HepG2 (cell line): ENCODE data around the gene ABCC1. TPM values are rescaled to one million over a fixed set of nuclear protein-coding genes. Genes with fewer than 3 reads are reported as not detected.
A peak's percentile ranks its signal among the peaks of the same experiment; 100 is the strongest.

Source experiments
- ATAC-seq: fragments of 200-7000 bp; cut with Tn5 transposase; 3 replicates; pipeline ENCODE4 v1.9.1; 2020; ENCODE audit warnings: mild to moderate bottlenecking, moderate library complexity
- BruUV-seq: library from RNA; stranded (reverse); fragments of 400-500 nt; replicated peaks from 2 replicates; lab custom pipeline; 2021; lab: Mats Ljungman, UMichigan
- CTCF ChIA-PET: fragments of 300-600 bp; formaldehyde crosslinking; extraction: SDS; loops from one replicate; lab custom pipeline; 2021; ENCODE audit warnings: low total read pairs, inconsistent platforms, low intra/inter-chr PET ratio; lab: Yijun Ruan, JAX
- POLR2A ChIA-PET: fragments of 350-600 bp; sonication (Branson Sonifier 250); formaldehyde crosslinking; loops from one replicate; lab custom pipeline; 2020; ENCODE audit warnings: antibody characterized with exemption, inconsistent platforms; lab: Yijun Ruan, JAX
- DNase-seq: peaks from one replicate; pipeline ENCODE4 v3.0.0-alpha.2; 2015; ENCODE audit warnings: low spot score
- FAIRE-seq: peaks from 3 replicates; lab custom pipeline; 2011; peaks lifted over from hg19 to GRCh38; lab: Jason Lieb, UNC
- H2AFZ ChIP-seq: one replicate; pipeline ENCODE4 v1.6.1; 2011; ENCODE audit warnings: low read length, inconsistent platforms
- H3K27ac ChIP-seq: fragments of 300-600 bp; 3 replicates; pipeline ENCODE4 v1.8.0; 2011; ENCODE audit warnings: mixed run types, mild to moderate bottlenecking, mixed read lengths, low read length, inconsistent platforms; ENCODE audit not compliant: insufficient read depth; ENCODE audit errors: extremely low read length
- H3K27me3 ChIP-seq, 2 experiments: fragments of 200-600 bp in 1 of 2; 2 replicates in 1 of 2; 3 replicates in 1 of 2; pipeline versions ENCODE4 v1.6.0 to v1.8.0; 2011; ENCODE audit warnings: low read length in 2 of 2, mild to moderate bottlenecking in 2 of 2, moderate library complexity in 2 of 2, inconsistent platforms in 1 of 2; ENCODE audit not compliant: insufficient read depth in 2 of 2, control insufficient read depth in 1 of 2
- H3K36me3 ChIP-seq, 2 experiments: fragments of 200-600 bp in 1 of 2; replicated peaks in 1 of 2; 2 replicates in 1 of 2; 3 replicates in 1 of 2; pipeline versions ENCODE4 v1.5.1 to v1.8.0; 2011; ENCODE audit warnings: low read length in 2 of 2, inconsistent platforms in 1 of 2; ENCODE audit not compliant: insufficient read depth in 2 of 2, control insufficient read depth in 1 of 2
- H3K4me1 ChIP-seq: 2 replicates; pipeline ENCODE4 v1.5.1; 2012; ENCODE audit warnings: low read length, inconsistent platforms; ENCODE audit not compliant: insufficient read depth
- H3K4me2 ChIP-seq: 2 replicates; pipeline ENCODE4 v1.6.0; 2011; ENCODE audit warnings: low read depth, low read length, inconsistent platforms
- H3K4me3 ChIP-seq, 3 experiments: fragments of 200-600 bp in 1 of 3; sonication (generic), shearing (Covaris generic) in 1 of 3; replicated peaks in 1 of 3; 2 replicates each; pipeline ENCODE4 v1.5.1; 2011 to 2016; ENCODE audit warnings: low read length in 3 of 3, inconsistent platforms in 2 of 3, low read depth in 2 of 3, mild to moderate bottlenecking in 2 of 3, control low read depth in 1 of 3, mixed read lengths in 1 of 3; ENCODE audit not compliant: insufficient read depth in 1 of 3
- H3K79me2 ChIP-seq: one replicate; pipeline ENCODE4 v1.6.1; 2011; ENCODE audit warnings: low read length, inconsistent platforms; ENCODE audit not compliant: insufficient read depth
- H3K9ac ChIP-seq: 2 replicates; pipeline ENCODE4 v1.6.0; 2011; ENCODE audit warnings: mild to moderate bottlenecking, low read depth, low read length, inconsistent platforms; ENCODE audit not compliant: insufficient read depth
- H3K9me3 ChIP-seq: 2 replicates; pipeline ENCODE4 v1.5.1; 2012; ENCODE audit warnings: mild to moderate bottlenecking, low read length
- H4K20me1 ChIP-seq: 2 replicates; pipeline ENCODE4 v1.6.0; 2011; ENCODE audit warnings: inconsistent platforms, mild to moderate bottlenecking, low read length, moderate library complexity; ENCODE audit not compliant: insufficient read depth
- AGO2 ChIP-seq: fragments of 200-400 bp; formaldehyde crosslinking; optimal IDR thresholded peaks from 2 replicates; pipeline ENCODE3; 2017; ENCODE audit warnings: mild to moderate bottlenecking, low read depth, low read length, moderate library complexity
- CENPX ChIP-seq: sonication (generic); formaldehyde crosslinking; IDR thresholded peaks from 2 replicates; pipeline ENCODE4 v1.9.0; 2021; ENCODE audit warnings: mild to moderate bottlenecking, missing genetic modification reagents, moderate library complexity
- ETV6 ChIP-seq: sonication (generic); formaldehyde crosslinking; conservative IDR thresholded peaks from 2 replicates; pipeline ENCODE4 v1.4.0; 2020; ENCODE audit warnings: missing genetic modification reagents
- KDM2A ChIP-seq: sonication (generic); formaldehyde crosslinking; IDR thresholded peaks from 2 replicates; pipeline ENCODE4 v1.4.0; 2020; ENCODE audit warnings: low read depth, missing genetic modification reagents, borderline replicate concordance
- RBM22 ChIP-seq: fragments of 200-400 bp; formaldehyde crosslinking; optimal IDR thresholded peaks from 2 replicates; pipeline ENCODE3; 2017; ENCODE audit warnings: mild to moderate bottlenecking, low read length, moderate library complexity
- SIN3A ChIP-seq: IDR thresholded peaks from 2 replicates; pipeline ENCODE4 v1.6.1; 2011; ENCODE audit warnings: low read depth, mild to moderate bottlenecking, control low read depth, low read length, borderline replicate concordance
- SNAPC5 ChIP-seq: sonication (generic); formaldehyde crosslinking; IDR thresholded peaks from 2 replicates; pipeline ENCODE4 v1.8.1; 2023; ENCODE audit warnings: mild to moderate bottlenecking, missing genetic modification reagents, borderline replicate concordance
- TBX3 ChIP-seq: fragments of 450-650 bp; IDR thresholded peaks from 2 replicates; pipeline ENCODE4 v1.6.1; 2017; ENCODE audit warnings: antibody characterized with exemption, mild to moderate bottlenecking, inconsistent platforms, borderline replicate concordance
- TCF12 ChIP-seq, 2 experiments: fragments of 450-650 bp in 1 of 2; sonication (generic) in 1 of 2; formaldehyde crosslinking in 1 of 2; IDR thresholded peaks; 2 replicates each; pipeline versions ENCODE4 v1.6.1 to v1.8.0; 2017 to 2022; ENCODE audit warnings: antibody characterized with exemption in 1 of 2, mild to moderate bottlenecking in 1 of 2, missing genetic modification reagents in 1 of 2, moderate library complexity in 1 of 2
- THAP9 ChIP-seq: sonication (generic); formaldehyde crosslinking; IDR thresholded peaks from 2 replicates; pipeline ENCODE4; 2020; ENCODE audit warnings: missing genetic modification reagents, mild to moderate bottlenecking, borderline replicate concordance
- ZBTB7A ChIP-seq: sonication (generic); formaldehyde crosslinking; IDR thresholded peaks from 2 replicates; pipeline ENCODE4 v1.8.0; 2022; ENCODE audit warnings: mild to moderate bottlenecking, missing genetic modification reagents
- ZNF564 ChIP-seq: sonication (generic); formaldehyde crosslinking; IDR thresholded peaks from 2 replicates; pipeline ENCODE4 v1.8.1; 2023; ENCODE audit warnings: mild to moderate bottlenecking, missing genetic modification reagents
- ZNF616 ChIP-seq: sonication (generic); formaldehyde crosslinking; IDR thresholded peaks from 2 replicates; pipeline ENCODE4 v1.5.0; 2020; ENCODE audit warnings: low read depth, mild to moderate bottlenecking, missing genetic modification reagents
- ZNF720 ChIP-seq: sonication (generic); formaldehyde crosslinking; IDR thresholded peaks from 2 replicates; pipeline ENCODE4 v1.4.0; 2020; ENCODE audit warnings: missing genetic modification reagents
- ZNF768 ChIP-seq: sonication (generic); formaldehyde crosslinking; IDR thresholded peaks from 2 replicates; pipeline ENCODE4 v1.4.0; 2020; ENCODE audit warnings: missing genetic modification reagents
- WGBS: methylation state at CpG from one replicate; pipeline ENCODE4 v1.1.6; 2017; ENCODE audit warnings: low lambda C conversion rate; 5-methylcytosine and 5-hydroxymethylcytosine counted together
- in situ Hi-C: cut with HindIII; loops from 2 replicates; pipeline ENCODE4 v1.10.0; 2017; ENCODE audit warnings: low pct_unique_long_range_greater_than_20kb; ENCODE audit not compliant: extremely low pct_ligation_motif_present
- intact Hi-C: fragments of 100-400 bp; cut with micrococcal nuclease; formaldehyde crosslinking; loops from one replicate; pipeline ENCODE4 v1.10.0; 2022; ENCODE audit not compliant: unreplicated experiment
- polyA plus RNA-seq, 8 experiments: library from polyadenylated mRNA; depleted of rRNA in 3 of 8; stranded (reverse) in 7 of 8; unstranded in 1 of 8; fragments of >200 nt; fragmentation: Illumina TruSeq in 4 of 8; extraction: Trizol in 4 of 8; gene quantifications; 2 replicates each; pipeline versions ENCODE4 v1.2.1 to v1.2.3, GENCODE V29; 2011 to 2016; ENCODE audit warnings: low read depth in 4 of 8, missing spikeins in 1 of 8, mixed read lengths in 1 of 8; ENCODE audit not compliant: insufficient read depth in 1 of 8
- total RNA-seq, 5 experiments: library from RNA; depleted of rRNA; stranded (reverse); fragments of >200 nt; fragmentation: Illumina TruSeq; extraction: Trizol; gene quantifications; 2 replicates each; pipeline ENCODE4 v1.2.3, GENCODE V29; 2016; ENCODE audit warnings: low read depth in 1 of 5
- TF ChIP-seq, protein P1 (sequence below): sonication (generic); formaldehyde crosslinking; conservative IDR thresholded peaks from 2 replicates; pipeline ENCODE4 v1.4.0; 2020; ENCODE audit warnings: missing genetic modification reagents
- TF ChIP-seq, protein P2 (sequence below): sonication (generic); formaldehyde crosslinking; IDR thresholded peaks from 2 replicates; pipeline ENCODE4 v1.5.0; 2020; ENCODE audit warnings: mild to moderate bottlenecking, missing genetic modification reagents, moderate library complexity

The ABCC1 gene
- total and polyA plus RNA-seq, 2 of the 13 experiments (the other 11 are each of a cell fraction or from before 2014, with no cell fraction given) = 13.0 to 30.6 TPM

DNA sequence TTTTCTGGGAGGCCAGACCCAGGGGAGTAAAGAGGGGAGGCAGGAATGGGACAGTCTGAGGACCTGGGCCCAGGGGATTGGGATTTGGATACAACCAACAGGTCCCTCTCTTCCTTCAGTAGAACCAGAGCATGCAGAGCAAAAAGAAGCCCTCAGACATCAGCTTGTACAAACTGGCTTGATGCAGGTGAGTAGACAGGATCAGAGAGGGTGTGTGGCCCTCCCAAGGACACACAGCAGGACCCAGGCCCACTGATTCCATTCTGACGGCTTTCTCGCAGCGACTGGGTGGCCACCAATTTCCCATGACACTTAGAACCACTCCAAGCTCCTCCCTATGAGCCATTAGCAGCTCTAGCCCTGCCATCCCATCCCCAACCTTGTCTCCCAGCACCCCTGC lies 210.2 kb downstream of the ABCC1 start (continued):
- TF ChIP-seq THAP9 (CRISPR knock-in tag) = no peak
- no peak for TF ChIP-seq ZNF720 (CRISPR knock-in tag)
- peak; percentile 61 for TF ChIP-seq RBM22
- peak; percentile 99 for TF ChIP-seq ZNF768 (CRISPR knock-in tag)
- TF ChIP-seq ZNF616 (CRISPR knock-in tag) = no peak
- TF ChIP-seq, all 625 proteins: peak for 4

- DNase-seq (no peak), ATAC-seq (peak; percentile 11; the same call in 1 of the 3 replicates), FAIRE-seq (no peak)
- in situ Hi-C loops (no loop called here), intact Hi-C loops (no loop called here)
- Histone ChIP-seq H3K4me1 (no peaks in the 10 kb centered on the region), H2AFZ (no peak overlapping the region), H3K4me3 (no peak overlapping the region), H4K20me1 (no peaks in the 10 kb centered on the region), H3K9me3 (peaks cover 14% of the 10 kb centered on the region; the same call in 1 of the 2 replicates), H3K27me3 (no peaks in the 10 kb centered on the region), H3K36me3 (peaks cover 75 to 99% of the 10 kb centered on the region in 2 experiments), H3K27ac (no peak overlapping the region), H3K4me2 (no peak overlapping the region), H3K79me2 (no peaks in the 10 kb centered on the region), H3K9ac (no peak overlapping the region)
- BruUV-seq = no TSS peak
- ChIA-PET CTCF (no interaction called here), POLR2A (interaction anchor here (2.5 kb wide), 1 partner anchor 12 kb away, joined by 6 read pairs; no protein-coding TSS in a partner anchor)
- TF ChIP-seq KDM2A (peak; percentile 27; the same call in 1 of the 2 replicates), ZNF564 (CRISPR knock-in tag) (no peak), CENPX (CRISPR knock-in tag) (no peak), TCF12 (IDR thresholded peaks at IDR 0.05) (no peak), TCF12 (CRISPR knock-in tag; IDR thresholded peaks at IDR 0.05) (no peak), AGO2 (peak; percentile 58), SIN3A (no peak), SNAPC5 (CRISPR knock-in tag) (no peak), ZBTB7A (CRISPR knock-in tag) (no peak), TBX3 (no peak), ETV6 (CRISPR knock-in tag) (no peak)
- TF ChIP-seq, protein P1, sequence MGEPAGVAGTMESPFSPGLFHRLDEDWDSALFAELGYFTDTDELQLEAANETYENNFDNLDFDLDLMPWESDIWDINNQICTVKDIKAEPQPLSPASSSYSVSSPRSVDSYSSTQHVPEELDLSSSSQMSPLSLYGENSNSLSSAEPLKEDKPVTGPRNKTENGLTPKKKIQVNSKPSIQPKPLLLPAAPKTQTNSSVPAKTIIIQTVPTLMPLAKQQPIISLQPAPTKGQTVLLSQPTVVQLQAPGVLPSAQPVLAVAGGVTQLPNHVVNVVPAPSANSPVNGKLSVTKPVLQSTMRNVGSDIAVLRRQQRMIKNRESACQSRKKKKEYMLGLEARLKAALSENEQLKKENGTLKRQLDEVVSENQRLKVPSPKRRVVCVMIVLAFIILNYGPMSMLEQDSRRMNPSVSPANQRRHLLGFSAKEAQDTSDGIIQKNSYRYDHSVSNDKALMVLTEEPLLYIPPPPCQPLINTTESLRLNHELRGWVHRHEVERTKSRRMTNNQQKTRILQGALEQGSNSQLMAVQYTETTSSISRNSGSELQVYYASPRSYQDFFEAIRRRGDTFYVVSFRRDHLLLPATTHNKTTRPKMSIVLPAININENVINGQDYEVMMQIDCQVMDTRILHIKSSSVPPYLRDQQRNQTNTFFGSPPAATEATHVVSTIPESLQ (CRISPR knock-in tag) = no peak
- TF ChIP-seq, protein P2, sequence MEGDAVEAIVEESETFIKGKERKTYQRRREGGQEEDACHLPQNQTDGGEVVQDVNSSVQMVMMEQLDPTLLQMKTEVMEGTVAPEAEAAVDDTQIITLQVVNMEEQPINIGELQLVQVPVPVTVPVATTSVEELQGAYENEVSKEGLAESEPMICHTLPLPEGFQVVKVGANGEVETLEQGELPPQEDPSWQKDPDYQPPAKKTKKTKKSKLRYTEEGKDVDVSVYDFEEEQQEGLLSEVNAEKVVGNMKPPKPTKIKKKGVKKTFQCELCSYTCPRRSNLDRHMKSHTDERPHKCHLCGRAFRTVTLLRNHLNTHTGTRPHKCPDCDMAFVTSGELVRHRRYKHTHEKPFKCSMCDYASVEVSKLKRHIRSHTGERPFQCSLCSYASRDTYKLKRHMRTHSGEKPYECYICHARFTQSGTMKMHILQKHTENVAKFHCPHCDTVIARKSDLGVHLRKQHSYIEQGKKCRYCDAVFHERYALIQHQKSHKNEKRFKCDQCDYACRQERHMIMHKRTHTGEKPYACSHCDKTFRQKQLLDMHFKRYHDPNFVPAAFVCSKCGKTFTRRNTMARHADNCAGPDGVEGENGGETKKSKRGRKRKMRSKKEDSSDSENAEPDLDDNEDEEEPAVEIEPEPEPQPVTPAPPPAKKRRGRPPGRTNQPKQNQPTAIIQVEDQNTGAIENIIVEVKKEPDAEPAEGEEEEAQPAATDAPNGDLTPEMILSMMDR (CRISPR knock-in tag) = no peak
- WGBS = 80% methylated on average over 5 of the region's 5 CpGs
Measured at GRCh38 chr16:16161319-16161718, 211.9 kb downstream of the ABCC1 start.
